Measurements from ENCODE around the gene GPN1. TPM values are rescaled to one million over a fixed set of nuclear protein-coding genes. Genes with fewer than 3 reads are reported as not detected.

GPN1 gene
- total RNA-seq, 1 experiment from 2014 or later, result 35.9 TPM

GRCh38 chr2:27667446-27667845 is 38.6 kb downstream of the GPN1 start:
- POLR2A ChIA-PET, result no interaction called here
- H3K4me3 Mint-ChIP-seq, result no peak overlapping the region

DNA sequence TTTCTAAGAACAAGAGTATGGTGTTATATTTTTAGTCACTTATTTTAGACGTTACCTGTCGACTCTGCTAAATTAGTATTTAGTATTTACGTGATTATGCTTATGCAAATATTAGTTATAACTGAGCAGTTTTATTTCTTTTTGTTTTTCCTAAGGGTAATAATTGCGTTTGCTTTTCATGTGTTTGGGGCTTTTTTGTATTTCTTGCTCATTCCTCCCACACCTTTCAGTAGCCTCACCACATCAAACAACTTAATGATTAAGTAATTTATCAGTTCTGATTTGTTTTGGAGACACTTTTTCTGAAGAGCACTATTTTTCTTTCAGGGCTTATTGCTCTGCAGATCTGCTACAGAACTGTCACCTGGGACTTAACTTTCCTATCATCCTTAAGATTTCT is 42.4 kb downstream of the GPN1 start:
- Mint-ChIP-seq H3K4me1 (no peaks in the 10 kb centered on the region), H3K27me3 (ENCODE audit: low read depth) (no peaks in the 10 kb centered on the region), H3K4me3 (no peak overlapping the region), H3K36me3 (peaks cover 38% of the 10 kb centered on the region), H3K9me3 (no peaks in the 10 kb centered on the region), H3K27ac (no peak overlapping the region)
- TF ChIP-seq AFF4 (CRISPR knock-in tag; IDR thresholded peaks at IDR 0.05; ENCODE audit: borderline replicate concordance), result no peak
- no peak for TF ChIP-seq ZNF121 (CRISPR knock-in tag; IDR thresholded peaks at IDR 0.05)
- no peak for TF ChIP-seq MYBL2 (CRISPR knock-in tag; IDR thresholded peaks at IDR 0.05)
- TF ChIP-seq TCF7 (CRISPR knock-in tag; IDR thresholded peaks at IDR 0.05; ENCODE audit: low read depth), result no peak
- TF ChIP-seq NFE2L1 (CRISPR knock-in tag; IDR thresholded peaks at IDR 0.05), result no peak
- TF ChIP-seq NR3C1 (CRISPR knock-in tag; conservative IDR thresholded peaks at IDR 0.05; ENCODE audit: low read depth), result no peak
- no peak for TF ChIP-seq FOXK1 (CRISPR knock-in tag; IDR thresholded peaks at IDR 0.05)
- TF ChIP-seq ZNF138 (CRISPR knock-in tag; conservative IDR thresholded peaks at IDR 0.05), result no peak
- TF ChIP-seq IRF2 (CRISPR knock-in tag; IDR thresholded peaks at IDR 0.05; ENCODE audit: borderline replicate concordance, low read depth), result no peak
- ChIA-PET POLR2A (no interaction called here), CTCF (no interaction called here)
- DNase-seq (ENCODE audit: low spot score) (no peak), ATAC-seq (no peak)

More at GRCh38 chr2:27667446-27667845, 38.6 kb downstream of the GPN1 start:
- H3K27ac Mint-ChIP-seq, result no peak overlapping the region
- CTCF ChIA-PET, result interaction anchor here (4.5 kb wide), 1 partner anchor 16 kb away, joined by 27 read pairs; no protein-coding TSS in a partner anchor
- H3K9me3 Mint-ChIP-seq, result no peaks in the 10 kb centered on the region
- TF ChIP-seq RORB (CRISPR knock-in tag; IDR thresholded peaks at IDR 0.05), result no peak
- TF ChIP-seq ZNF396 (CRISPR knock-in tag; IDR thresholded peaks at IDR 0.05; ENCODE audit: borderline replicate concordance), result no peak
- no peak for TF ChIP-seq CTCF (IDR thresholded peaks at IDR 0.05)
- TF ChIP-seq ZNF138 (CRISPR knock-in tag; conservative IDR thresholded peaks at IDR 0.05), result no peak
- TF ChIP-seq, protein P1, sequence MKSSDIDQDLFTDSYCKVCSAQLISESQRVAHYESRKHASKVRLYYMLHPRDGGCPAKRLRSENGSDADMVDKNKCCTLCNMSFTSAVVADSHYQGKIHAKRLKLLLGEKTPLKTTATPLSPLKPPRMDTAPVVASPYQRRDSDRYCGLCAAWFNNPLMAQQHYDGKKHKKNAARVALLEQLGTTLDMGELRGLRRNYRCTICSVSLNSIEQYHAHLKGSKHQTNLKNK (CRISPR knock-in tag; IDR thresholded peaks at IDR 0.05), result no peak
- TF ChIP-seq, protein P2, sequence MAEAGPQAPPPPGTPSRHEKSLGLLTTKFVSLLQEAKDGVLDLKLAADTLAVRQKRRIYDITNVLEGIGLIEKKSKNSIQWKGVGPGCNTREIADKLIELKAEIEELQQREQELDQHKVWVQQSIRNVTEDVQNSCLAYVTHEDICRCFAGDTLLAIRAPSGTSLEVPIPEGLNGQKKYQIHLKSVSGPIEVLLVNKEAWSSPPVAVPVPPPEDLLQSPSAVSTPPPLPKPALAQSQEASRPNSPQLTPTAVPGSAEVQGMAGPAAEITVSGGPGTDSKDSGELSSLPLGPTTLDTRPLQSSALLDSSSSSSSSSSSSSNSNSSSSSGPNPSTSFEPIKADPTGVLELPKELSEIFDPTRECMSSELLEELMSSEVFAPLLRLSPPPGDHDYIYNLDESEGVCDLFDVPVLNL (CRISPR knock-in tag; IDR thresholded peaks at IDR 0.05; ENCODE audit: borderline replicate concordance, low read depth), result no peak
- no peak for TF ChIP-seq SOX15 (CRISPR knock-in tag; IDR thresholded peaks at IDR 0.05)
- no peak for TF ChIP-seq E2F5 (CRISPR knock-in tag; IDR thresholded peaks at IDR 0.05)
- TF ChIP-seq SP1 (CRISPR knock-in tag; conservative IDR thresholded peaks at IDR 0.05), result no peak
- TF ChIP-seq SMAD3 (CRISPR knock-in tag; IDR thresholded peaks at IDR 0.05; ENCODE audit: borderline replicate concordance), result no peak
- TF ChIP-seq ZNF423 (CRISPR knock-in tag; IDR thresholded peaks at IDR 0.05), result no peak
- no peak for TF ChIP-seq JAZF1 (CRISPR knock-in tag; IDR thresholded peaks at IDR 0.05)
- no peak for TF ChIP-seq IRF1 (CRISPR knock-in tag; IDR thresholded peaks at IDR 0.05)
- TF ChIP-seq TP53 (CRISPR knock-in tag; IDR thresholded peaks at IDR 0.05), result no peak
- H3K27me3 Mint-ChIP-seq (ENCODE audit: low read depth), result no peaks in the 10 kb centered on the region
- H3K4me1 Mint-ChIP-seq, result peaks cover 15% of the 10 kb centered on the region
- H3K36me3 Mint-ChIP-seq, result peaks cover 30% of the 10 kb centered on the region
- ATAC-seq (no peak), DNase-seq (ENCODE audit: low spot score) (no peak)
